Astrocyte of the cerebellum (primary cell): ENCODE data around the gene PPIL4.

Source experiments
- DNase-seq: peaks from one replicate; pipeline ENCODE4 v3.0.0-alpha.2; 2011; ENCODE audit warnings: low read depth
- H3K4me3 ChIP-seq: 2 replicates; pipeline ENCODE4 v1.5.1; 2011; ENCODE audit warnings: mild to moderate bottlenecking, low read depth, low read length, moderate library complexity
- CTCF ChIP-seq: IDR thresholded peaks from 2 replicates; pipeline ENCODE4 v1.5.1; 2012; ENCODE audit warnings: low read length, low read depth, moderate library complexity, mild to moderate bottlenecking; ENCODE audit errors: missing control alignments
- in situ Hi-C: cut with HindIII; loops from 2 replicates; pipeline ENCODE4 v1.10.0; 2017; ENCODE audit warnings: low sequenced_read_pairs

The PPIL4 gene

GRCh38 chr6:149510793-149511512 is 34.9 kb downstream of the PPIL4 start:
- in situ Hi-C loops, result loop anchor here (25.0 kb wide), 1 partner anchor 474 kb away; no protein-coding TSS in a partner anchor
- H3K4me3 ChIP-seq, result no peak overlapping the region
- no peak for DNase-seq
- TF ChIP-seq CTCF, result no peak

DNA sequence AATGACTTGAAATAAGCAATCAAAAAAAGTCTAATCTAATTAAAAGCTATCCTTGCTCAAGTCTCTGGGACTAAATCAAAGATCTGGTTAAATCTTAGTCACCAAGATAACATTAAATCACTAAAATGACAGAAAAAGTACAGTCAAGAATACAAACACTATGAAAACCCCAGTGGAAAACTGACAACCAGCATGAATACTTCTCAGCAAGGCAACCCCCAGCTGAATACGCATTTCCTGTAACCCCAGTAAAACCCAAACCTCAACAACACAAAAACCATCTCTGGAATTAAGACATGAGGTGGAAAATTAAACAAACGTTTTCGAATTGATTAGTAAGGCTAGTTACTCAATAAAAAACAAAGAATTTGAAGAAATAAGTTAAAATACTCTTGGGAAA is 37.4 kb downstream of the PPIL4 start:
- no peak for DNase-seq

GRCh38 chr6:149503872-149504271 is 42.0 kb downstream of the PPIL4 start:
- H3K4me3 ChIP-seq, result no peak overlapping the region
- TF ChIP-seq CTCF, result no peak
- DNase-seq, result no peak
- in situ Hi-C loops, result loop anchor here (25.0 kb wide), 1 partner anchor 467 kb away; no protein-coding TSS in a partner anchor

More for the DNA sequence above, 37.4 kb downstream of the PPIL4 start:
- TF ChIP-seq CTCF, result no peak
- no peak overlapping the region for H3K4me3 ChIP-seq
- in situ Hi-C loops, result loop anchor here (25.0 kb wide), 1 partner anchor 471 kb away; no protein-coding TSS in a partner anchor

DNA sequence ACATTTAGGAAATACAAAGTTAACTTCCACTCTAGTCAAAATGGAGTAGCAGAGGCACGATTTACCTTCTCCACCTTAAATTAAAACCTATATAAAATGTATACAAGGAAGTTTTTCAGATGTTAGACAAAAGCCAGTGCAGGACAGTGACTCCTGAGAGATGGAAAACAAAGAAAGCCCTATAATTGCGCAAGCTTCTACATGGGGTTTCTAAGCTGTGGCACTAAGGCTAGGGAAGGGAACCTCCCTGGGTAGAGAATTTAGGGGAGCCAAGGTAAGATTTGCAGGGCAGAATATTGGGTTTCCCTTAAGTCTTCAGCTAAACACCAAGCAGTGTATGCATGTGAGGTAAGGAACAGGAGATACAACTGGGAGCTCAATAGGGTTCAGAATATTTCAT is 42.6 kb downstream of the PPIL4 start:
- TF ChIP-seq CTCF, result no peak
- DNase-seq, result no peak
- in situ Hi-C loops, result loop anchor here (25.0 kb wide), 1 partner anchor 466 kb away; no protein-coding TSS in a partner anchor
- H3K4me3 ChIP-seq, result no peak overlapping the region

- no peak for DNase-seq
- no peak for TF ChIP-seq CTCF
- in situ Hi-C loops, result loop anchor here (25.0 kb wide), 1 partner anchor 464 kb away; no protein-coding TSS in a partner anchor
- no peak overlapping the region for H3K4me3 ChIP-seq
Observed at GRCh38 chr6:149501768-149502167, 44.1 kb downstream of the PPIL4 start.

GRCh38 chr6:149501201-149501600 is 44.6 kb downstream of the PPIL4 start:
- TF ChIP-seq CTCF, result no peak
- in situ Hi-C loops, result loop anchor here (25.0 kb wide), 1 partner anchor 464 kb away; no protein-coding TSS in a partner anchor
- no peak overlapping the region for H3K4me3 ChIP-seq

More at GRCh38 chr6:149501201-149501600, 44.6 kb downstream of the PPIL4 start:
- no peak for DNase-seq
